Heart left ventricle (tissue), 16 donors: Measurements from ENCODE around the gene MED22. TPM values are rescaled to one million over a fixed set of nuclear protein-coding genes. Genes with fewer than 3 reads are reported as not detected.

Experiments
- ATAC-seq, 4 donors: fragments of 200-7000 bp; cut with Tn5 transposase; one replicate each; pipeline ENCODE4 v1.9.1; 2020 to 2022; ENCODE audit warnings: moderate library complexity in 4 of 4, mild to moderate bottlenecking in 3 of 4, moderate number of reproducible peaks in 1 of 4
- DNase-seq, 5 donors: peaks; one replicate each; pipeline ENCODE4 v3.0.0-alpha.2; 2020
- H3K27ac ChIP-seq, 12 donors: fragments of 200-600 bp; sonication (generic) in 4 of 12; one replicate each; pipeline versions ENCODE4 v1.5.0 to v1.8.0; 2016 to 2022; ENCODE audit warnings: mild to moderate bottlenecking in 2 of 12
- H3K27me3 ChIP-seq, 9 donors: fragments of 200-600 bp; sonication (generic) in 2 of 9; one replicate each; pipeline versions ENCODE4 v1.5.1 to v1.8.0; 2016 to 2022; ENCODE audit warnings: mild to moderate bottlenecking in 3 of 9
- H3K36me3 ChIP-seq, 9 donors: fragments of 200-600 bp; sonication (generic) in 2 of 9; one replicate each; pipeline versions ENCODE4 v1.5.0 to v1.8.0; 2018 to 2022; ENCODE audit warnings: mild to moderate bottlenecking in 2 of 9
- H3K4me1 ChIP-seq, 12 donors: fragments of 200-600 bp; sonication (generic) in 4 of 12; one replicate each; pipeline versions ENCODE4 v1.5.0 to v1.8.0; 2016 to 2022; ENCODE audit warnings: mild to moderate bottlenecking in 3 of 12
- H3K4me3 ChIP-seq, 12 donors: fragments of 200-600 bp; sonication (generic) in 4 of 12; one replicate each; pipeline versions ENCODE4 v1.5.0 to v1.8.0; 2017 to 2022; ENCODE audit warnings: mild to moderate bottlenecking in 9 of 12, moderate library complexity in 4 of 12
- H3K9me3 ChIP-seq, 12 donors: fragments of 200-600 bp; sonication (generic) in 4 of 12; one replicate each; pipeline versions ENCODE4 v1.5.0 to v1.8.0; 2016 to 2022; ENCODE audit warnings: mild to moderate bottlenecking in 1 of 12
- POLR2A ChIP-seq, 2 donors: fragments of 450-650 bp; IDR thresholded peaks; one replicate each; pipeline ENCODE4 v1.6.1; 2017; ENCODE audit warnings: antibody characterized with exemption in 2 of 2, mild to moderate bottlenecking in 2 of 2, moderate library complexity in 2 of 2
- WGBS, 4 donors: extraction: QIAGEN DNeasy Blood & Tissue Kit in 2 of 4; methylation state at CpG; one replicate each; pipeline versions ENCODE4 v1.1.5 to v1.1.7; 2013 to 2018; 5-methylcytosine and 5-hydroxymethylcytosine counted together
- intact Hi-C, 10 donors: fragments of 100-400 bp; cut with DNase I; formaldehyde crosslinking; loops; one replicate each; pipeline versions ENCODE4 v1.11.1 to v1.14.2; 2022
- polyA plus RNA-seq, 2 donors: library from polyadenylated mRNA; stranded (reverse); fragments of 200-250 nt; gene quantifications; one replicate each; pipeline ENCODE4 v1.2.3, GENCODE V29; 2013
- total RNA-seq, 9 donors: library from RNA; depleted of rRNA in 2 of 9; stranded (reverse); fragments of >200 nt in 2 of 9; fragmentation: NEBNext Ultra II Directional in 3 of 9; extraction: Animal tissue kit (Norgen Biotek cat#: 25700) in 3 of 9; gene quantifications; one replicate each; pipeline versions ENCODE4 v1.1.0 to v1.2.4, GENCODE V29; 2016 to 2023
- TF ChIP-seq, protein P1 (sequence below), 12 donors: fragments of 200-600 bp; sonication (generic) in 4 of 12; IDR thresholded peaks; one replicate each; pipeline versions ENCODE4 v1.5.0 to v1.8.0; 2018 to 2022; ENCODE audit warnings: antibody characterized with exemption in 12 of 12, mild to moderate bottlenecking in 5 of 12
- donor health status: ischemic (EF 13 %, LVEDD 7.1; RV severe dilation, severe dysfunction).
- donor health status: healthy with polysubstance abuse.
- donor health status: DM: no; HTN: yes; CAD: no.
- donor health status: DM: no; HTN: no; CAD: no.
- donor health status: ischemic (EF 25% LVEDD 6.9; RV normal size, moderate dysfunction).
- donor health status: ischemic (EF 25% LVEDD 5.7; RV mildly dilated, moderate dysfunction).
- donor health status: healthy.
- donor health status: DM: yes; HTN: yes; CAD: no.
- donor health status: ischemic (EF 35%, LVEDD 5.7; RV mildly dilated, moderate dysfunction).
- donor health status: nonischemic (EF 11% LVEDD 7.7; RV severe dilation, severe dysfunction).
- donor health status: DM: yes; HTN: yes; CAD: no.
- donor health status: PGD.
- donor health status: ischemic (EF 29% LVEDD 5.4; RV normal size, mild dysfunction).
- donor health status: nonischemic (EF 23%, LVEDD 6.1; RV moderate dilation, normal function).

Gene MED22
- total and polyA plus RNA-seq, 11 donors = 12.3 to 33.8 (median 19.5) TPM

DNA sequence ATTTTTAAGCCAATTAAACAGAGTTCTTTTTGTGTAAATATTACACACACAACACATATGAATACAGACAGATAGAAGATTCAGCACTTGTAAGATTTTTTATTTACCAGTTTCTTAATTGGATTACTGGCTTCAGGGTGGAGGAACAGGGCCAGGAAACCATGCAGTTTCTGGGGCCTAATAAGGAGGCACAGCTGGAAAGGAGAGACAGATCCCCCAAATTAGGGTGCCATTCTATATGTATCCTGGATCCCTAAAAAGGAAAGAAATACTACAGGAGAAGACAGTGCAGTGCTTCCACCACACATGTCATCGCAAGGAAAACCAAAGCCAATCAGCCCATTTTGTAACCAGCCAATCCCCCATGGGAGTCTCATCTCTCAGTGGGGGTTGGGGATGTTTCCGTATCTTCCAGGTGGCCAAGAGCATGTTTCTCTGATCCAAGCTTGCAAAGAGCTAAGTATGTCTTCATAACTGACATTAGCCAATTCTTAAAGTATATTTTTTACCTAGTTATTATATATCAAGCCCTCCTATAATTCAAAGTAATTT, 57.1 kb downstream of the MED22 start:
- H3K27ac ChIP-seq = no peak overlapping the region
- H3K36me3 ChIP-seq = no peaks in the 10 kb centered on the region
- intact Hi-C loops = no loop called here
- TF ChIP-seq POLR2A (IDR thresholded peaks at IDR 0.05) = no peak
- TF ChIP-seq, protein P1, sequence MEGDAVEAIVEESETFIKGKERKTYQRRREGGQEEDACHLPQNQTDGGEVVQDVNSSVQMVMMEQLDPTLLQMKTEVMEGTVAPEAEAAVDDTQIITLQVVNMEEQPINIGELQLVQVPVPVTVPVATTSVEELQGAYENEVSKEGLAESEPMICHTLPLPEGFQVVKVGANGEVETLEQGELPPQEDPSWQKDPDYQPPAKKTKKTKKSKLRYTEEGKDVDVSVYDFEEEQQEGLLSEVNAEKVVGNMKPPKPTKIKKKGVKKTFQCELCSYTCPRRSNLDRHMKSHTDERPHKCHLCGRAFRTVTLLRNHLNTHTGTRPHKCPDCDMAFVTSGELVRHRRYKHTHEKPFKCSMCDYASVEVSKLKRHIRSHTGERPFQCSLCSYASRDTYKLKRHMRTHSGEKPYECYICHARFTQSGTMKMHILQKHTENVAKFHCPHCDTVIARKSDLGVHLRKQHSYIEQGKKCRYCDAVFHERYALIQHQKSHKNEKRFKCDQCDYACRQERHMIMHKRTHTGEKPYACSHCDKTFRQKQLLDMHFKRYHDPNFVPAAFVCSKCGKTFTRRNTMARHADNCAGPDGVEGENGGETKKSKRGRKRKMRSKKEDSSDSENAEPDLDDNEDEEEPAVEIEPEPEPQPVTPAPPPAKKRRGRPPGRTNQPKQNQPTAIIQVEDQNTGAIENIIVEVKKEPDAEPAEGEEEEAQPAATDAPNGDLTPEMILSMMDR (IDR thresholded peaks at IDR 0.05) = no peak
- no peak for ATAC-seq
- no peak overlapping the region for H3K4me3 ChIP-seq
- 91 to 94% (median 93%) methylated on average over 2 of the region's 2 CpGs for WGBS, 4 donors
- H3K4me1 ChIP-seq = no peaks in the 10 kb centered on the region
- DNase-seq = no peak
- peaks cover 0 to 21% (median 5%) of the 10 kb centered on the region in 12 donors for H3K9me3 ChIP-seq
- peaks cover 0 to 10% (median 0%) of the 10 kb centered on the region in 9 donors for H3K27me3 ChIP-seq

Other genes with a start within 250 kb of the MED22 start
- gene RALGDS, start 226.9 kb downstream of the MED22 start, total RNA-seq = 10 to 100 TPM; 17.8 to 70.1 (median 26.6) TPM
- gene RALGDS, start 226.9 kb downstream of the MED22 start, polyA plus RNA-seq = 10 to 100 TPM; 18.3 to 24.8 TPM
- 10 to 100 TPM in 2 of 9 donors, 1 to 10 TPM in 7; 4.6 to 22.5 (median 7.1) TPM for gene GBGT1, start 184.2 kb downstream of the MED22 start, total RNA-seq
- 1 to 10 TPM; 5.4 to 7.0 TPM for gene GBGT1, start 184.2 kb downstream of the MED22 start, polyA plus RNA-seq
- gene OBP2B, start 138.9 kb downstream of the MED22 start, total RNA-seq = not detected
- under 1 TPM in 1 of 2 donors, not detected in 1; 0.38 TPM for gene OBP2B, start 138.9 kb downstream of the MED22 start, polyA plus RNA-seq
- 1 to 10 TPM in 8 of 9 donors, under 1 TPM in 1; 0.91 to 3.5 (median 2.1) TPM for gene ABO, start 72.9 kb downstream of the MED22 start, total RNA-seq
- gene ABO, start 72.9 kb downstream of the MED22 start, polyA plus RNA-seq = 1 to 10 TPM in 1 of 2 donors, under 1 TPM in 1; 0.43 to 1.9 TPM
- 10 to 100 TPM in 6 of 9 donors, 1 to 10 TPM in 3; 9.2 to 16.0 (median 11.1) TPM for gene SURF6, start 11.9 kb downstream of the MED22 start, total RNA-seq
- 10 to 100 TPM; 12.3 to 19.6 TPM for gene SURF6, start 11.9 kb downstream of the MED22 start, polyA plus RNA-seq
- 1,000 to 10,000 TPM in 4 of 9 donors, 100 to 1,000 TPM in 5; 845 to 1,270 (median 964) TPM for gene RPL7A, start 87 bp upstream of the MED22 start, total RNA-seq
- gene RPL7A, start 87 bp upstream of the MED22 start, polyA plus RNA-seq = 1,000 to 10,000 TPM; 1,266 to 2,727 TPM
- gene SURF1, start 8.4 kb upstream of the MED22 start, total RNA-seq = 10 to 100 TPM; 36.8 to 58.1 (median 50.9) TPM
- gene SURF1, start 8.4 kb upstream of the MED22 start, polyA plus RNA-seq = 100 to 1,000 TPM in 1 of 2 donors, 10 to 100 TPM in 1; 70.8 to 104 TPM
- gene SURF2, start 8.4 kb upstream of the MED22 start, total RNA-seq = 10 to 100 TPM; 10.0 to 24.8 (median 13.6) TPM
- 10 to 100 TPM; 31.1 to 41.1 TPM for gene SURF2, start 8.4 kb upstream of the MED22 start, polyA plus RNA-seq
- gene SURF4, start 27.9 kb upstream of the MED22 start, total RNA-seq = 100 to 1,000 TPM in 2 of 9 donors, 10 to 100 TPM in 7; 53.8 to 106 (median 77.8) TPM
- 100 to 1,000 TPM in 1 of 2 donors, 10 to 100 TPM in 1; 31.2 to 185 TPM for gene SURF4, start 27.9 kb upstream of the MED22 start, polyA plus RNA-seq
- under 1 TPM in 7 of 9 donors, not detected in 2; 0.40 to 0.91 (median 0.52) TPM for gene STKLD1, start 28.2 kb upstream of the MED22 start, total RNA-seq
- under 1 TPM; 0.25 to 0.46 TPM for gene STKLD1, start 28.2 kb upstream of the MED22 start, polyA plus RNA-seq
- 10 to 100 TPM in 8 of 9 donors, 1 to 10 TPM in 1; 9.6 to 21.5 (median 13.7) TPM for gene REXO4, start 69.9 kb upstream of the MED22 start, total RNA-seq
- 10 to 100 TPM; 10.7 to 30.6 TPM for gene REXO4, start 69.9 kb upstream of the MED22 start, polyA plus RNA-seq
- 1 to 10 TPM; 1.0 to 3.7 (median 2.7) TPM for gene ADAMTS13, start 74.2 kb upstream of the MED22 start, total RNA-seq
- 1 to 10 TPM in 1 of 2 donors, under 1 TPM in 1; 0.64 to 5.8 TPM for gene ADAMTS13, start 74.2 kb upstream of the MED22 start, polyA plus RNA-seq
- 10 to 100 TPM in 7 of 9 donors, 1 to 10 TPM in 2; 8.0 to 15.3 (median 11.6) TPM for gene CACFD1, start 111.8 kb upstream of the MED22 start, total RNA-seq
- gene CACFD1, start 111.8 kb upstream of the MED22 start, polyA plus RNA-seq = 10 to 100 TPM; 10.9 to 21.9 TPM
- 10 to 100 TPM in 1 of 9 donors, 1 to 10 TPM in 8; 1.8 to 10.4 (median 3.2) TPM for gene SLC2A6, start 131.0 kb upstream of the MED22 start, total RNA-seq
- gene SLC2A6, start 131.0 kb upstream of the MED22 start, polyA plus RNA-seq = 1 to 10 TPM; 2.7 to 4.9 TPM
- gene MYMK, start 176.8 kb upstream of the MED22 start, total RNA-seq = not detected
- not detected for gene MYMK, start 176.8 kb upstream of the MED22 start, polyA plus RNA-seq
- 1 to 10 TPM; 2.3 to 5.1 (median 4.2) TPM for gene ADAMTSL2, start 186.6 kb upstream of the MED22 start, total RNA-seq
- gene ADAMTSL2, start 186.6 kb upstream of the MED22 start, polyA plus RNA-seq = 1 to 10 TPM; 2.3 to 3.5 TPM